OCI-LY3 (cell line): ENCODE results near the gene CD209.

Source experiments
- H2AFZ ChIP-seq: fragments of 200-600, 300-600 bp; shearing (Covaris generic); 2 replicates; pipeline ENCODE4 v1.6.0; 2014; ENCODE audit warnings: antibody characterized with exemption, low read depth, low read length
- H3K27ac ChIP-seq: fragments of 200-600, 300-600 bp; sonication (generic); 2 replicates; pipeline ENCODE4 v1.5.1; 2014; ENCODE audit warnings: mild to moderate bottlenecking, low read length, moderate library complexity, mixed read lengths
- H3K27me3 ChIP-seq: fragments of 200-600, 300-600 bp; sonication (generic); 2 replicates; pipeline ENCODE4 v1.6.1; 2014; ENCODE audit warnings: low read depth, low read length, mixed read lengths
- H3K36me3 ChIP-seq: fragments of 200-600, 300-600 bp; sonication (generic); replicated peaks from 2 replicates; pipeline ENCODE3; 2014; ENCODE audit warnings: low read depth, low read length, mixed read lengths
- H3K4me1 ChIP-seq: fragments of 300-600, 200-600 bp; sonication (generic); 2 replicates; pipeline ENCODE4 v1.6.1; 2014; ENCODE audit warnings: low read length, mixed read lengths
- H3K4me2 ChIP-seq: fragments of 200-600, 300-600 bp; sonication (generic); 2 replicates; pipeline ENCODE4 v1.6.1; 2014; ENCODE audit warnings: low read length, mixed read lengths
- H3K4me3 ChIP-seq: fragments of 300-600, 200-600 bp; sonication (generic); 2 replicates; pipeline ENCODE4 v1.5.1; 2014; ENCODE audit warnings: antibody characterized with exemption, mild to moderate bottlenecking, low read length, moderate library complexity
- H3K79me2 ChIP-seq: fragments of 300-600, 200-600 bp; shearing (Covaris generic); 2 replicates; pipeline ENCODE4 v1.6.1; 2014; ENCODE audit warnings: mild to moderate bottlenecking, low read length, mixed read lengths
- H3K9ac ChIP-seq: fragments of 300-600, 200-600 bp; shearing (Covaris generic); 2 replicates; pipeline ENCODE4 v1.6.0; 2014; ENCODE audit warnings: mild to moderate bottlenecking, low read length, moderate library complexity
- H3K9me3 ChIP-seq: fragments of 200-600, 300-600 bp; shearing (Covaris generic); 2 replicates; pipeline ENCODE4 v1.6.1; 2014; ENCODE audit warnings: low read length, mixed read lengths; ENCODE audit not compliant: insufficient read depth
- H4K20me1 ChIP-seq: fragments of 200-600, 300-600 bp; sonication (generic); 2 replicates; pipeline ENCODE4 v1.6.1; 2016; ENCODE audit warnings: low read length, mixed read lengths; ENCODE audit not compliant: insufficient read depth
- CTCF ChIP-seq: fragments of 200-600, 300-600 bp; sonication (generic); IDR thresholded peaks from 2 replicates; pipeline ENCODE4 v1.5.1; 2014; ENCODE audit warnings: antibody characterized with exemption, low read length, low read depth
- EZH2phosphoT487 ChIP-seq: fragments of 200-600 bp; shearing (Covaris generic); IDR thresholded peaks from 2 replicates; pipeline ENCODE4 v1.6.1; 2018; ENCODE audit warnings: antibody characterized with exemption, mixed run types, low read depth

CD209 gene

GRCh38 chr19:7694499-7694898, 52.8 kb downstream of the CD209 start:
- peak overlapping the region; percentile 4; the same call in 1 of the 2 replicates for H3K4me2 ChIP-seq
- peaks cover 44% of the 10 kb centered on the region for H3K27me3 ChIP-seq
- no peak overlapping the region for H3K27ac ChIP-seq

GRCh38 chr19:7692417-7693088, 54.8 kb downstream of the CD209 start:
- H4K20me1 ChIP-seq: no peaks in the 10 kb centered on the region
- H3K9me3 ChIP-seq: no peaks in the 10 kb centered on the region
- H3K4me2 ChIP-seq: no peak overlapping the region
- no peaks in the 10 kb centered on the region for H3K79me2 ChIP-seq
- TF ChIP-seq CTCF: no peak
- peaks cover 26% of the 10 kb centered on the region for H3K27me3 ChIP-seq
- no peak overlapping the region for H3K27ac ChIP-seq
- H2AFZ ChIP-seq: no peak overlapping the region
- peaks cover 13% of the 10 kb centered on the region for H3K4me1 ChIP-seq
- no peak overlapping the region for H3K4me3 ChIP-seq
- no peaks in the 10 kb centered on the region for H3K36me3 ChIP-seq
- no peak overlapping the region for H3K9ac ChIP-seq

More at GRCh38 chr19:7694499-7694898, 52.8 kb downstream of the CD209 start:
- Histone ChIP-seq H4K20me1 (no peaks in the 10 kb centered on the region), H3K36me3 (no peaks in the 10 kb centered on the region), H3K79me2 (no peaks in the 10 kb centered on the region), H3K4me3 (no peak overlapping the region), H3K9me3 (no peaks in the 10 kb centered on the region), H3K9ac (no peak overlapping the region), H2AFZ (no peak overlapping the region), H3K4me1 (peaks cover 15% of the 10 kb centered on the region)
- TF ChIP-seq CTCF: no peak
- no peak for TF ChIP-seq EZH2phosphoT487

- Histone ChIP-seq H4K20me1 (no peaks in the 10 kb centered on the region), H3K4me2 (no peak overlapping the region), H3K27ac (no peak overlapping the region), H2AFZ (no peak overlapping the region), H3K4me3 (no peak overlapping the region), H3K27me3 (peaks cover 15% of the 10 kb centered on the region; the same call in 1 of the 2 replicates), H3K4me1 (peaks cover 13% of the 10 kb centered on the region), H3K79me2 (no peaks in the 10 kb centered on the region), H3K9ac (no peak overlapping the region), H3K36me3 (no peaks in the 10 kb centered on the region), H3K9me3 (no peaks in the 10 kb centered on the region)
- TF ChIP-seq CTCF: no peak
- TF ChIP-seq EZH2phosphoT487: no peak
Observed at GRCh38 chr19:7691497-7691896, 55.8 kb downstream of the CD209 start.

GRCh38 chr19:7690779-7691258, 56.5 kb downstream of the CD209 start:
- Histone ChIP-seq H3K4me1 (peaks cover 13% of the 10 kb centered on the region), H3K9me3 (no peaks in the 10 kb centered on the region), H3K27me3 (peaks cover 15% of the 10 kb centered on the region; the same call in 1 of the 2 replicates), H3K79me2 (no peaks in the 10 kb centered on the region), H4K20me1 (no peaks in the 10 kb centered on the region), H2AFZ (no peak overlapping the region), H3K4me3 (no peak overlapping the region), H3K4me2 (no peak overlapping the region), H3K27ac (no peak overlapping the region), H3K36me3 (no peaks in the 10 kb centered on the region), H3K9ac (no peak overlapping the region)
- TF ChIP-seq CTCF (no peak), EZH2phosphoT487 (no peak)
